ENCODE measurements around the gene PALLD.

- TF ChIP-seq POLR2A (IDR thresholded peaks at IDR 0.05; ENCODE audit: low read depth, low read length) (no peak), POLR2AphosphoS5 (IDR thresholded peaks at IDR 0.05; ENCODE audit: low read depth, low read length) (no peak), TAF1 (IDR thresholded peaks at IDR 0.05; ENCODE audit: low read depth, low read length) (no peak), PAX5 (IDR thresholded peaks at IDR 0.05; ENCODE audit: insufficient read depth, low read length, severe bottlenecking) (no peak)
Measured at GRCh38 chr4:168932138-168932537, 435.3 kb downstream of the PALLD start.

Measured in GM12891 (cell line).